GM23338 (cell line): ENCODE results near the gene ZFHX3.

Source experiments
- CREB1 ChIP-seq: fragments of 250-450 bp; sonication (Bioruptor Pico); IDR thresholded peaks from 2 replicates; pipeline ENCODE4 v1.5.0; 2020; ENCODE audit warnings: low read depth, mild to moderate bottlenecking, moderate library complexity
- EZH2phosphoT487 ChIP-seq: fragments of 200-600 bp; sonication (generic); IDR thresholded peaks from one replicate; pipeline ENCODE4 v1.8.1; 2018; ENCODE audit warnings: antibody characterized with exemption; ENCODE audit not compliant: unreplicated experiment
- POLR2AphosphoS5 ChIP-seq: IDR thresholded peaks from 2 replicates; pipeline ENCODE4 v1.6.1; 2016; ENCODE audit warnings: antibody characterized with exemption, low read depth
- TF ChIP-seq, protein P1 (sequence below), 2 experiments: fragments of 200-600 bp in 1 of 2; sonication (generic) in 1 of 2; conservative IDR thresholded peaks; 2 replicates each; pipeline versions ENCODE4 v1.5.1 to v1.6.1; 2016 to 2017; ENCODE audit warnings: antibody characterized with exemption in 2 of 2, low read depth in 2 of 2, mild to moderate bottlenecking in 2 of 2, moderate library complexity in 1 of 2

DNA sequence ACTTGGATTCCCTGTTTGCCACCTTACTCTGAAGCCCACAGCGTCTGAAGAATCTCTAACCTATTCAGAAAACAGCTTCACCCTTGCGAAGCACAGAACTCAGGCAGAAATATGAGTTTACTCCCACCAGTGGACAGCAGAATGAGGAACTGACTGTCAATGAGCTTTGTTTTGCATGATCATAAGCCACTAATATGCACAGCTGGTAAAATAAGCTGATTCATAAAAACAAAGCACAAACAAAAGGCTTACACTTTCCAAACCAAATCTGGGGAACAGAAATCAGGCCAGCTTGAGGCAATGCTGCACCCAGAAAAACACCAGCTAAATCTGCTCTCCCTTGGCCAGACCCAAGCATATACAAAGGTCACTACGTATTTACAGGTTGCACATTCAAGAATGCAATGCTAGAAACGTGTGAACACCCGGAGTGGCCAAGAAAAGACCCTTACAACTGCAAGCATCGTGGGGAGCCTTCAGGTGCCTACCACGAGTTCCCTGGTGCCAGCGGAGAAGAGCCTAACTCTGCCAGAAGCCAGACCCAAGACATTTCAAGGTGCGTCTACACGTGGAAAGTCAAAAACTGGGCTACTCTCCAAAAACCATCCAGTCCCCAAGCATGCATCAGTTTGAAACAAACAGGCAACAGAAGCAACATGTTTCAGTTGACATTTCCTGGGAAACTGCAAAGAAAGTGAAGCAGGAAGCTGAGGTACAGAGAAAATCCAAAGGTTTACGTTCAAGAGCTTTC is 207.1 kb downstream of the ZFHX3 start:
- TF ChIP-seq, protein P1, sequence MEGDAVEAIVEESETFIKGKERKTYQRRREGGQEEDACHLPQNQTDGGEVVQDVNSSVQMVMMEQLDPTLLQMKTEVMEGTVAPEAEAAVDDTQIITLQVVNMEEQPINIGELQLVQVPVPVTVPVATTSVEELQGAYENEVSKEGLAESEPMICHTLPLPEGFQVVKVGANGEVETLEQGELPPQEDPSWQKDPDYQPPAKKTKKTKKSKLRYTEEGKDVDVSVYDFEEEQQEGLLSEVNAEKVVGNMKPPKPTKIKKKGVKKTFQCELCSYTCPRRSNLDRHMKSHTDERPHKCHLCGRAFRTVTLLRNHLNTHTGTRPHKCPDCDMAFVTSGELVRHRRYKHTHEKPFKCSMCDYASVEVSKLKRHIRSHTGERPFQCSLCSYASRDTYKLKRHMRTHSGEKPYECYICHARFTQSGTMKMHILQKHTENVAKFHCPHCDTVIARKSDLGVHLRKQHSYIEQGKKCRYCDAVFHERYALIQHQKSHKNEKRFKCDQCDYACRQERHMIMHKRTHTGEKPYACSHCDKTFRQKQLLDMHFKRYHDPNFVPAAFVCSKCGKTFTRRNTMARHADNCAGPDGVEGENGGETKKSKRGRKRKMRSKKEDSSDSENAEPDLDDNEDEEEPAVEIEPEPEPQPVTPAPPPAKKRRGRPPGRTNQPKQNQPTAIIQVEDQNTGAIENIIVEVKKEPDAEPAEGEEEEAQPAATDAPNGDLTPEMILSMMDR (conservative IDR thresholded peaks at IDR 0.05; ENCODE audit: low read depth in 2 of 2): no peak
- no peak for TF ChIP-seq CREB1
- no peak for TF ChIP-seq POLR2AphosphoS5
- TF ChIP-seq EZH2phosphoT487: no peak
